HepG2 (cell line): ENCODE measurements around the gene IGFALS. TPM values are rescaled to one million over a fixed set of nuclear protein-coding genes. Genes with fewer than 3 reads are reported as not detected.

Source experiments
- ARNTL ChIP-seq: sonication (generic); formaldehyde crosslinking; IDR thresholded peaks from 2 replicates; pipeline ENCODE4 v1.4.0; 2020; ENCODE audit warnings: mild to moderate bottlenecking, missing genetic modification reagents
- ELF1 ChIP-seq: sonication (generic); formaldehyde crosslinking; IDR thresholded peaks from 2 replicates; pipeline ENCODE4 v1.4.0; 2020; ENCODE audit warnings: missing genetic modification reagents
- GABPA ChIP-seq, 2 experiments: IDR thresholded peaks; 2 replicates each; pipeline ENCODE4 v1.6.1; 2011 to 2016; ENCODE audit warnings: low read depth in 2 of 2, low read length in 1 of 2, missing biosample characterization in 1 of 2, missing genetic modification characterization in 1 of 2
- HDAC1 ChIP-seq: sonication (generic); formaldehyde crosslinking; IDR thresholded peaks from 2 replicates; pipeline ENCODE4 v1.5.1; 2020; ENCODE audit warnings: mild to moderate bottlenecking, missing genetic modification reagents
- HHEX ChIP-seq: IDR thresholded peaks from 2 replicates; pipeline ENCODE4 v1.6.1; 2016; ENCODE audit warnings: control low read depth
- HMGA1 ChIP-seq: sonication (generic); formaldehyde crosslinking; conservative IDR thresholded peaks from 2 replicates; pipeline ENCODE4 v1.4.0; 2020; ENCODE audit warnings: missing genetic modification reagents
- IRX3 ChIP-seq: sonication (generic); formaldehyde crosslinking; IDR thresholded peaks from 2 replicates; pipeline ENCODE4 v1.8.1; 2023; ENCODE audit warnings: mild to moderate bottlenecking, low read depth, missing genetic modification reagents, borderline replicate concordance
- MED1 ChIP-seq: sonication (generic); formaldehyde crosslinking; IDR thresholded peaks from 2 replicates; pipeline ENCODE4 v1.4.0; 2020; ENCODE audit warnings: missing genetic modification reagents
- NAIF1 ChIP-seq: sonication (generic); formaldehyde crosslinking; IDR thresholded peaks from 2 replicates; pipeline ENCODE4 v1.5.0; 2020; ENCODE audit warnings: mild to moderate bottlenecking, missing genetic modification reagents, borderline replicate concordance
- NBN ChIP-seq: fragments of 450-650 bp; conservative IDR thresholded peaks from 2 replicates; pipeline ENCODE4 v1.6.1; 2017
- NFE2L2 ChIP-seq: fragments of 150-350 bp; IDR thresholded peaks from 2 replicates; pipeline ENCODE4 v1.6.1; 2014; ENCODE audit warnings: low read length
- RARG ChIP-seq: sonication (generic); formaldehyde crosslinking; IDR thresholded peaks from 2 replicates; pipeline ENCODE4 v1.4.0; 2020; ENCODE audit warnings: low read depth, mild to moderate bottlenecking, missing genetic modification reagents
- RFX5 ChIP-seq: IDR thresholded peaks from 2 replicates; pipeline ENCODE4 v1.6.1; 2011; ENCODE audit warnings: low read depth, low read length, improper control_type of control experiment
- RORA ChIP-seq: sonication (generic); formaldehyde crosslinking; IDR thresholded peaks from 2 replicates; pipeline ENCODE4 v1.5.0; 2020; ENCODE audit warnings: mild to moderate bottlenecking, missing genetic modification reagents, moderate library complexity
- SALL1 ChIP-seq: sonication (generic); formaldehyde crosslinking; IDR thresholded peaks from 2 replicates; pipeline ENCODE4 v1.8.0; 2022; ENCODE audit warnings: mild to moderate bottlenecking, missing genetic modification reagents
- SP2 ChIP-seq: sonication (generic); formaldehyde crosslinking; IDR thresholded peaks from 2 replicates; pipeline ENCODE4 v1.5.1; 2020; ENCODE audit warnings: mild to moderate bottlenecking, missing genetic modification reagents
- TEAD2 ChIP-seq: sonication (generic); formaldehyde crosslinking; IDR thresholded peaks from 2 replicates; pipeline ENCODE4 v1.9.0; 2021; ENCODE audit warnings: missing genetic modification reagents
- THAP11 ChIP-seq: IDR thresholded peaks from 2 replicates; pipeline ENCODE4 v1.6.1; 2016; ENCODE audit warnings: missing biosample characterization, missing genetic modification reagents
- TSC22D2 ChIP-seq: sonication (generic); formaldehyde crosslinking; IDR thresholded peaks from 2 replicates; pipeline ENCODE4 v1.5.1; 2020; ENCODE audit warnings: missing genetic modification reagents, mild to moderate bottlenecking, borderline replicate concordance
- YY1 ChIP-seq: IDR thresholded peaks from 2 replicates; pipeline ENCODE4 v1.6.1; 2011; ENCODE audit warnings: low read length, low read depth, moderate library complexity, mild to moderate bottlenecking; ENCODE audit not compliant: insufficient read depth, insufficient replicate concordance
- ZC3H13 ChIP-seq: sonication (generic); formaldehyde crosslinking; IDR thresholded peaks from 2 replicates; pipeline ENCODE4 v1.8.1; 2023; ENCODE audit warnings: mild to moderate bottlenecking, missing genetic modification reagents, moderate library complexity
- ZNF296 ChIP-seq: sonication (generic); formaldehyde crosslinking; conservative IDR thresholded peaks from 2 replicates; pipeline ENCODE4 v1.5.0; 2020; ENCODE audit warnings: mild to moderate bottlenecking, missing genetic modification reagents
- ZNF619 ChIP-seq: sonication (generic); formaldehyde crosslinking; IDR thresholded peaks from 2 replicates; pipeline ENCODE4 v1.4.0; 2020; ENCODE audit warnings: mild to moderate bottlenecking, missing genetic modification reagents
- ZNF713 ChIP-seq: sonication (generic); formaldehyde crosslinking; IDR thresholded peaks from 2 replicates; pipeline ENCODE4 v1.4.0; 2020; ENCODE audit warnings: mild to moderate bottlenecking, missing genetic modification reagents
- polyA plus RNA-seq, 8 experiments: library from polyadenylated mRNA; depleted of rRNA in 3 of 8; stranded (reverse) in 7 of 8; unstranded in 1 of 8; fragments of >200 nt; fragmentation: Illumina TruSeq in 4 of 8; extraction: Trizol in 4 of 8; gene quantifications; 2 replicates each; pipeline versions ENCODE4 v1.2.1 to v1.2.3, GENCODE V29; 2011 to 2016; ENCODE audit warnings: low read depth in 4 of 8, missing spikeins in 1 of 8, mixed read lengths in 1 of 8; ENCODE audit not compliant: insufficient read depth in 1 of 8
- total RNA-seq, 5 experiments: library from RNA; depleted of rRNA; stranded (reverse); fragments of >200 nt; fragmentation: Illumina TruSeq; extraction: Trizol; gene quantifications; 2 replicates each; pipeline ENCODE4 v1.2.3, GENCODE V29; 2016; ENCODE audit warnings: low read depth in 1 of 5
- TF ChIP-seq, protein P1 (sequence below): sonication (generic); formaldehyde crosslinking; IDR thresholded peaks from 2 replicates; pipeline ENCODE4 v1.8.1; 2022; ENCODE audit warnings: mild to moderate bottlenecking, missing genetic modification reagents
- TF ChIP-seq, protein P2 (sequence below): IDR thresholded peaks from 2 replicates; pipeline ENCODE4 v1.6.1; 2016; ENCODE audit warnings: missing genetic modification reagents, missing compliant biosample characterization
- TF ChIP-seq, protein P3 (sequence below): fragments of 450-650 bp; IDR thresholded peaks from 2 replicates; pipeline ENCODE4 v1.6.1; 2016
- TF ChIP-seq, protein P4 (sequence below): IDR thresholded peaks from 2 replicates; pipeline ENCODE4 v1.6.1; 2016; ENCODE audit warnings: mild to moderate bottlenecking

IGFALS gene
- total and polyA plus RNA-seq, 2 of the 13 experiments (the other 11 are each of a cell fraction or from before 2014, with no cell fraction given), result 0.34 to 2.4 TPM

DNA sequence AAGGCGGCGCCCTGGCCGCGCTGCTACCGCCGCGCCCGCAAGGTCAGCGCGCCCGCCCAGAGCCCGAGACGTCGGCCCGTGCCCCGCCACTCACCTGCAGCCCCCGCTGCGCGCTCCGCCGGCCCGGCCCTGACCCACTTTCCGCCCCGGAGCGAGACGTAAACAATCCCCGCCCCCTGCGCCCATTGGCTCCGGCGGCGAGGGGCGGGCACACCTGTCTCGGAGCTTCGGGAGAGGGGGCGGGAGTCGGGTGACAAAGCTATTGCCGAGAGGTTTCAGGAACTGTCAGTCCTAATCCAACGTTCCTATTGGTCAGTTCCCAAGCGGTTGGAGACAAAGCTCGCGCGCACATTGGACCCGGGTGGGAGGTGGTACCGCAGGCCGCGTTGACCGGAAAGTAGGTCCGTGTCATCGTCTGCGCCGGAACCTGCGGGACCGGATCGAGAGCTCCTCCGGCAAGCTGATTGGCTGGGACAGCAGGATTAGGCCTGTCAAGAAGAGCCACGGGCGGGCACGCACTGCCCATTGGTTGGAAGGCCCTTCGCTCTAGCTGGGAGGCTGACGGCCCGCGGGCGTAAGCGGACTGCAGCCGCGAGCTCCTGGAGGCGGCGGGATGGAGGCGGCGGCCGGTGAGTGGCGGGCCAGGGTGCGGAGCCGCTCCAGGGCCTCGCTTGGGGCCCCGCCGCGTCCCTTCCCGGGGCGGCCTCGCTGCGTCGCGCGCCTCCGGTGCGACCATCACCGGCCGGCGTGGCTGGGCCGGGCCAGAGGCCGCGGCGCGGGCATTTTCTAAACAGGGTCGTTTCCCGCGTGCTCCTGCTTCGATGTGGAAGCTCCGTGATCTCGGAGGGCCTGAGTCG lies 10.9 kb downstream of the IGFALS start, which contains the start of the genes NUBP2 and SPSB3 (continued):
- TF ChIP-seq ZNF619 (CRISPR knock-in tag) (no peak), TSC22D2 (CRISPR knock-in tag) (0 out of 2 replicates have a peak, but pooled peaks have one; percentile 23), ARNTL (no peak), SP2 (peak; percentile 99), TEAD2 (CRISPR knock-in tag) (no peak), HMGA1 (CRISPR knock-in tag) (no peak), GABPA (IDR thresholded peaks at IDR 0.05; ENCODE audit: low read depth, low read length) (peak; percentile 93), GABPA (CRISPR knock-in tag; IDR thresholded peaks at IDR 0.05; ENCODE audit: low read depth) (peak; percentile 98), ZC3H13 (CRISPR knock-in tag) (peak; percentile 84), ELF1 (CRISPR knock-in tag) (peak; percentile 85), RFX5 (peak; percentile 59; the same call in 1 of the 2 replicates), HDAC1 (CRISPR knock-in tag) (peak; percentile 81), ZNF713 (CRISPR knock-in tag) (0 out of 2 replicates have a peak, but pooled peaks have one; percentile 49), HHEX (CRISPR knock-in tag) (no peak), ZNF296 (CRISPR knock-in tag) (no peak), MED1 (CRISPR knock-in tag) (peak; percentile 7; the same call in 1 of the 2 replicates), RORA (peak; percentile 29; the same call in 1 of the 2 replicates), SALL1 (CRISPR knock-in tag) (peak; percentile 48), IRX3 (CRISPR knock-in tag) (no peak), NFE2L2 (no peak), NAIF1 (CRISPR knock-in tag) (no peak), THAP11 (CRISPR knock-in tag) (peak; percentile 95), YY1 (peak; percentile 59), RARG (CRISPR knock-in tag) (no peak), NBN (no peak)
- TF ChIP-seq, protein P1, sequence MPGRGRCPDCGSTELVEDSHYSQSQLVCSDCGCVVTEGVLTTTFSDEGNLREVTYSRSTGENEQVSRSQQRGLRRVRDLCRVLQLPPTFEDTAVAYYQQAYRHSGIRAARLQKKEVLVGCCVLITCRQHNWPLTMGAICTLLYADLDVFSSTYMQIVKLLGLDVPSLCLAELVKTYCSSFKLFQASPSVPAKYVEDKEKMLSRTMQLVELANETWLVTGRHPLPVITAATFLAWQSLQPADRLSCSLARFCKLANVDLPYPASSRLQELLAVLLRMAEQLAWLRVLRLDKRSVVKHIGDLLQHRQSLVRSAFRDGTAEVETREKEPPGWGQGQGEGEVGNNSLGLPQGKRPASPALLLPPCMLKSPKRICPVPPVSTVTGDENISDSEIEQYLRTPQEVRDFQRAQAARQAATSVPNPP (CRISPR knock-in tag), result no peak; the same call in 1 of the 2 replicates
- TF ChIP-seq, protein P2, sequence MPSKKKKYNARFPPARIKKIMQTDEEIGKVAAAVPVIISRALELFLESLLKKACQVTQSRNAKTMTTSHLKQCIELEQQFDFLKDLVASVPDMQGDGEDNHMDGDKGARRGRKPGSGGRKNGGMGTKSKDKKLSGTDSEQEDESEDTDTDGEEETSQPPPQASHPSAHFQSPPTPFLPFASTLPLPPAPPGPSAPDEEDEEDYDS, result peak; percentile 70; the same call in 1 of the 2 replicates
- TF ChIP-seq, protein P3, sequence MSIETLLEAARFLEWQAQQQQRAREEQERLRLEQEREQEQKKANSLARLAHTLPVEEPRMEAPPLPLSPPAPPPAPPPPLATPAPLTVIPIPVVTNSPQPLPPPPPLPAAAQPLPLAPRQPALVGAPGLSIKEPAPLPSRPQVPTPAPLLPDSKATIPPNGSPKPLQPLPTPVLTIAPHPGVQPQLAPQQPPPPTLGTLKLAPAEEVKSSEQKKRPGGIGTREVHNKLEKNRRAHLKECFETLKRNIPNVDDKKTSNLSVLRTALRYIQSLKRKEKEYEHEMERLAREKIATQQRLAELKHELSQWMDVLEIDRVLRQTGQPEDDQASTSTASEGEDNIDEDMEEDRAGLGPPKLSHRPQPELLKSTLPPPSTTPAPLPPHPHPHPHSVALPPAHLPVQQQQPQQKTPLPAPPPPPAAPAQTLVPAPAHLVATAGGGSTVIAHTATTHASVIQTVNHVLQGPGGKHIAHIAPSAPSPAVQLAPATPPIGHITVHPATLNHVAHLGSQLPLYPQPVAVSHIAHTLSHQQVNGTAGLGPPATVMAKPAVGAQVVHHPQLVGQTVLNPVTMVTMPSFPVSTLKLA, result peak; percentile 77
- TF ChIP-seq, protein P4, sequence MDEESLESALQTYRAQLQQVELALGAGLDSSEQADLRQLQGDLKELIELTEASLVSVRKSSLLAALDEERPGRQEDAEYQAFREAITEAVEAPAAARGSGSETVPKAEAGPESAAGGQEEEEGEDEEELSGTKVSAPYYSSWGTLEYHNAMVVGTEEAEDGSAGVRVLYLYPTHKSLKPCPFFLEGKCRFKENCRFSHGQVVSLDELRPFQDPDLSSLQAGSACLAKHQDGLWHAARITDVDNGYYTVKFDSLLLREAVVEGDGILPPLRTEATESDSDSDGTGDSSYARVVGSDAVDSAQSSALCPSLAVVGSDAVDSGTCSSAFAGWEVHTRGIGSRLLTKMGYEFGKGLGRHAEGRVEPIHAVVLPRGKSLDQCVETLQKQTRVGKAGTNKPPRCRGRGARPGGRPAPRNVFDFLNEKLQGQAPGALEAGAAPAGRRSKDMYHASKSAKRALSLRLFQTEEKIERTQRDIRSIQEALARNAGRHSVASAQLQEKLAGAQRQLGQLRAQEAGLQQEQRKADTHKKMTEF (CRISPR knock-in tag), result peak; percentile 27; the same call in 1 of the 2 replicates
